Dendritic cell treated with granulocyte-macrophage colony-stimulating factor and Interleukin-4, amounts not matched to agents 40 ng/mL and 50 ng/mL, for 4 days (primary cell): ENCODE measurements around the gene ADAMTS17.

ENCODE experiments used
- H3K27ac Mint-ChIP-seq: one replicate; pipeline ENCODE4 v1.8.0; 2022; ENCODE audit warnings: mild to moderate bottlenecking, mixed read lengths
- H3K27me3 Mint-ChIP-seq: one replicate; pipeline ENCODE4 v1.8.0; 2022; ENCODE audit warnings: mild to moderate bottlenecking, mixed read lengths
- H3K36me3 Mint-ChIP-seq: one replicate; pipeline ENCODE4 v1.8.0; 2022; ENCODE audit warnings: low read depth, mixed read lengths
- H3K4me1 Mint-ChIP-seq: one replicate; pipeline ENCODE4 v1.8.0; 2022; ENCODE audit warnings: low read depth, mixed read lengths
- H3K4me3 Mint-ChIP-seq: one replicate; pipeline ENCODE4 v1.8.0; 2022; ENCODE audit warnings: mild to moderate bottlenecking, moderate library complexity, mixed read lengths
- H3K9me3 Mint-ChIP-seq: one replicate; pipeline ENCODE4 v1.8.0; 2022; ENCODE audit warnings: mixed read lengths
- intact Hi-C: fragments of 100-400 bp; cut with micrococcal nuclease; formaldehyde crosslinking; loops from one replicate; pipeline ENCODE4 v1.15.0; 2022

The ADAMTS17 gene

GRCh38 chr15:100263031-100263430 lies 78.7 kb downstream of the ADAMTS17 start:
- no peaks in the 10 kb centered on the region for H3K27me3 Mint-ChIP-seq
- intact Hi-C loops: no loop called here
- no peak overlapping the region for H3K4me3 Mint-ChIP-seq
- H3K4me1 Mint-ChIP-seq: no peaks in the 10 kb centered on the region
- H3K9me3 Mint-ChIP-seq: peaks cover 6% of the 10 kb centered on the region
- no peak overlapping the region for H3K27ac Mint-ChIP-seq
- no peaks in the 10 kb centered on the region for H3K36me3 Mint-ChIP-seq

DNA sequence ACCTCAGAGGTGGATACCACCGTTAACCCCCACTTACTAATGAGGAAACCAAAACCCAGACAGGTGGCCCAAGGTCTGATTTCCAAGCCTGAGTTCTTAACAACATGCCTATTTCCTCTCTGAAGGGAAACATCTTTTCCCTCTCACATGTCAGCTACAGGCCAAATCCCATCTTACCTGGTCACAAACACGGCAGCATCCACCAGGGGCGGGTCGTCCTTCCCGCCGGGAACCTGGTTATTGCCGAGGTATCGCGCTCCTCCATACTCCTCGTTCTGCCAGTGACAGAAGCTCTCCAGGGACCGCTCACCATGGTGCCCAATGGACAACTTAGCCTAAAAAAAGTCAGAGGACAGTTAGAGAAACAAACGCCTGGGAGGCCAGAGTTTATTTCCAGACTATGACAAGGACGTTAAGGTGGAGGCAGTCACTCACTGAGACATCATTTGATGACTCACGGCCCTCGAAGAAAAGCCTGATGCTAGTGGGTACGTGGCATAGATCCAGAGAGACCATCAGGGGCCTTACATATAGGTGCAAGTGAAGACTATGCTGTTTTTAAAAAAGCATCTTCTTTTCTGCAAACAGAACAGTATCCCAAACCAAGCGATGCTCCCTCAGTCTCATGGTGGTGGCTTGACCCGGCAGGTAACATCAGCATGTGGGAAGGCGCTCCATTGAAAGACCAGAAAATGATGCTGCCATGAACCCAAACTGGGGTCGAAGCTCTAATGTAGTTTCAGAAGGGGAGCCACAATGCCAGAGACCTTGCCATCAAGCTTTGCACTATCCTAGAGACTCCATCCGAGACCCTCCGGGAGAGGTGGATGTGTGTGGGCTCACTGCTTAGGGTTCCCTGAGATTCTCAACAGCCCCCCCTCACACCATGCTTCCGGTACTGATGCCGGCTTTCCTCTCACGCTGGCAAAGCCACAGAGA lies 80.2 kb downstream of the ADAMTS17 start:
- H3K9me3 Mint-ChIP-seq: peaks cover 16% of the 10 kb centered on the region
- no peaks in the 10 kb centered on the region for H3K4me1 Mint-ChIP-seq
- H3K36me3 Mint-ChIP-seq: no peaks in the 10 kb centered on the region
- H3K4me3 Mint-ChIP-seq: no peak overlapping the region
- H3K27me3 Mint-ChIP-seq: no peaks in the 10 kb centered on the region
- intact Hi-C loops: no loop called here
- H3K27ac Mint-ChIP-seq: no peak overlapping the region

DNA sequence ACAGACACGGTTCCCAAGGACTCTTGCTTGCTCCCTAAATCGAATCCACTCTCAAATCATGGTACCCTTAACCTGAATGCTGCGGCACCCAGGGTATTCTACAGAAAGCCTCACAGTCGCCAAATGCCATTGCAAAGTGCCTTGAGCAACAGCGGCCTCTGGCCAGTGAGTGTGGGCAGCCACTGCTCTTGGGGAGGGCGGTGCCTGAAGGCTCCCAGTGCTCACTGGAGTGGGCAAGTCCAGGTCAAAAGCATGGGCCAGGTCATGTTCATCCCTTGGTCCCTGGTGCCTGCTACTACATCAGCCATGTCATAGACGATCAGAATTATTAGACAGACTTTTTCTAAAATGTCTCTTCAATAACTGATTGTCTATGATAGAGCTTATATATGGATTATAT lies 82.5 kb downstream of the ADAMTS17 start:
- peaks cover 16% of the 10 kb centered on the region for H3K9me3 Mint-ChIP-seq
- H3K36me3 Mint-ChIP-seq: no peaks in the 10 kb centered on the region

DNA sequence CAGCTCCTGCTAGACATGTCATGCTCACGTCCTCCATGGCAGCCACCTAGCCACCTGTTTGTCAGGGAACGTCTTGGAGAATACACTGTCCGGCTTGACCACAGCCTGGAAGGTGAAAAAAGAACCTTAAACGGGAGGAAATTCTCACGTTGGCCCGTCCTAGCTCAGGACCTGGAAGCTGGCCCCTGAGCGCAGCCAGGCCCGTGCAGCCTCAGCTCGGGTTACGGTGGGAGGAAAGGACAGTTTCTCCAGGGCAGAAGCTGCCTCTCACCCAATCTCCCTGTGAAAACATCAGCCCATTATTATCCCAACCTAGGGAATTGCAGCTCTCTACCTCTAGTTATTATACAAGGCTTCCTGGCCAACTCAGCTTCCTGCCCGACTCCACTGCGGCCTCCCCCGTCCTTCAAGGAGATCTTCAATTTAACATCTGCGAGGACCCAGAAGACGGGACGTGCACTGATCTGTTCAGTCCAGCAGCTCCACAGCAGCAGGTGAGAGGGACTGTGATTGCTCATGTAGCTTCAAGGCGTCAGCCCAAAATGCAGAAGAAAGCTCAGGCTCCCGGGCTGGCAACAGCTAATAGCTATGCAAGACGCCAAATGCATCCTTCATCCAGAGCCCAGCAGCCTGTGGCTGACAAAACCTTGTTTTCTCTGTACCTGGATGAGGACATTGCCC lies 84.7 kb downstream of the ADAMTS17 start:
- Mint-ChIP-seq H3K9me3 (peaks cover 16% of the 10 kb centered on the region), H3K4me1 (no peaks in the 10 kb centered on the region), H3K4me3 (no peak overlapping the region), H3K36me3 (no peaks in the 10 kb centered on the region), H3K27me3 (no peaks in the 10 kb centered on the region), H3K27ac (no peak overlapping the region)
- intact Hi-C loops: no loop called here

More for the DNA sequence above, 82.5 kb downstream of the ADAMTS17 start:
- Mint-ChIP-seq H3K27me3 (no peaks in the 10 kb centered on the region), H3K4me1 (no peaks in the 10 kb centered on the region), H3K4me3 (no peak overlapping the region), H3K27ac (no peak overlapping the region)
- intact Hi-C loops: no loop called here

DNA sequence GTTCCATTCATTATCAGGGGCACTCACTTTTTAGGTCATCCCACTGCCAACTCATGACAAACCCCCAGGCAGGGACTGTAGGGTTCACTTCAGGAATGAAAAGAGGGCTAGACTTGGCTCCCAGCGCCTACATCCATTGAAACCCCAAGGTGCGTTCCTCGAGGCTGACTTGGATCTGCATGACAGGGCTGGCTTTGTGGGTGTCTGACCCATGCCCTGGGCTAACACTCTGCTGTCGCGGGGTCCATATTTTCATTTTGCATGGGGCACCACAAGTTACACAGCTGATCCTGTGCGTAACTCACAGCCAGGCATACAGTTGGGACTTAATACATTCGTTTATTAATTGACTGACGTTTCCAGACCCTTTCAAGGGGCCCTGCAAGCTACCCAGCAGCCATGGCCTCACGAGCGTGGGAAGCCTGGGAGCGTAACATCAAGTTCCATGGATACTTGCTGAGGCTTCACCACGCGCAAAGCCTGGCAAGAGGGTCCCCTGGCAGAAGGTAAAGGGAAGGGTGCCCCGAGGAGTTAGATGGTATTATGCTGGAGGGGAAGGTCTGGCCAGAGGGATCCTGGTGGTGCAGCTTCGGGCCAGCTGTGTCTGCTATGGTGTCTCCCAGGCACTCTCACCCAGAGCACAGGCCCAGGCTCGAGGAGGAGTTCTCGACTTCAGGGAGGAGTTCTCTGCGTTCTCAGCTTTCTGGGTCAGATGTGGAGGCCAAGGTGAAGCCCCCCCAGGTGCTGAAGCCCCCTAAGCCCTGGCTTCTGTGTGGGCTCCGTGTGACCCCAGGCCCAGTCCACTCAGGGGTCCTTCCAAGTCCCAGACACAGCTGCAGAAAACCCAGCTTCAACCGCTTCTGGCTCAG lies 85.4 kb downstream of the ADAMTS17 start:
- intact Hi-C loops: no loop called here
- H3K4me3 Mint-ChIP-seq: no peak overlapping the region
- no peak overlapping the region for H3K27ac Mint-ChIP-seq
- H3K4me1 Mint-ChIP-seq: no peaks in the 10 kb centered on the region
- H3K27me3 Mint-ChIP-seq: no peaks in the 10 kb centered on the region
- peaks cover 16% of the 10 kb centered on the region for H3K9me3 Mint-ChIP-seq
- no peaks in the 10 kb centered on the region for H3K36me3 Mint-ChIP-seq

DNA sequence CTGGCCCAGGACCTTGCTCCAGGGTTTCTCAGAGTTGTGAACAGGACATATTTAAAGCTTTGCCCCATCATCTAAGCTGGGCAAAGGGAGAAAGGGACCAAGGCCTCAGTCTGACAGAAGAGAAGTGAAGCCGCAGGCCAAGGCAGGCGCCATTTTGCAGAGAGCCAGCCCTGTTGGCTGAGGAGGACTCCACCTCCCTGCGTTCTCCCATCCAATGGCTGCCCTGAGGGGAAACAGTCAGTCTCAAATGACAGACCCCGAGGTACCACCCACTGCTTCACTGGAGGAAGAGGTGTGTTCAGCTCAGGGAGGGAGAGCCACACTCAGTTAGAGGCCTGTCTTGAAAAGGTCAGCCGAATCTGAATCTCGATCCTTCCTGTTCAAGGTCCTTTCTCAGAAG lies 86.1 kb downstream of the ADAMTS17 start:
- H3K27me3 Mint-ChIP-seq: no peaks in the 10 kb centered on the region
- H3K9me3 Mint-ChIP-seq: peaks cover 16% of the 10 kb centered on the region
- no peaks in the 10 kb centered on the region for H3K4me1 Mint-ChIP-seq
- H3K36me3 Mint-ChIP-seq: no peaks in the 10 kb centered on the region
- H3K4me3 Mint-ChIP-seq: no peak overlapping the region
- intact Hi-C loops: no loop called here
- no peak overlapping the region for H3K27ac Mint-ChIP-seq

DNA sequence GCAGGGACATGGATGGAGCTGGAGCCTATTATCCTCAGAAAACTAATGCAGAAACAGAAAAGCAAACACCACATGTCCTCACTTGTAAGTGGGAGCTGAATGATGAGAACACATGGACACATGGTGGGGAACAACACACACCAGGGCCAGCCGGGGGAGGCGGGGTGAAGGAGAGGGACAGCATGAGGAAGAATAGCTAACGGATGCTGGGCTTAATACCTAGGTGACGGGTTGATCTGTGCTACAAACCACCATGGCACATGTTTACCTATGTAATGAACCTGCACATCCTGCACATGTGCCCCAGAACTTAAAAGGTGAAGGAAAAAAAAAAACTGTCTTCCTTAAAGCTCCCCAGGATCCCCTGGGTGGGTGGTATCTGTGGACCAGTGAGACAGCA lies 87.1 kb downstream of the ADAMTS17 start:
- Mint-ChIP-seq H3K4me1 (no peaks in the 10 kb centered on the region), H3K4me3 (no peak overlapping the region), H3K36me3 (no peaks in the 10 kb centered on the region), H3K27ac (no peak overlapping the region), H3K9me3 (peaks cover 16% of the 10 kb centered on the region), H3K27me3 (no peaks in the 10 kb centered on the region)
- intact Hi-C loops: no loop called here

DNA sequence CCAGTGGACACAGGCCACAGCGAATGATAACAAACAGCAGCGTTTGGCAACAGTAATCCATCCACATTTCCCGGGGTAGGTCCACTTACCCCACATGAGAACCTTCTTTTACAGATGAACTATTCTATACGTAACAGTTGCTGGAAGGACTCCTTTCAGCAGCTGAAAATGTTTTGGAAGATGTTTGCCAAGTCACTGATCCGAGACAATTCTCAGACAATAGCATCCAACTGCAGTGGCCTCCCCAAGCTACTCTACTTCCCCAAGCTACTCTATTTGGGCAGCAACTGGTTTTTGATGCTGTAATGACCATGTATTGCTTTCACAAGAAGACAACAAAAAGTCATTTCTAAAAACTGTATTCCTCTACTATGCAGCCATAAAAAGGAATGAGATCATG lies 87.5 kb downstream of the ADAMTS17 start:
- Mint-ChIP-seq H3K27ac (no peak overlapping the region), H3K4me3 (no peak overlapping the region), H3K4me1 (no peaks in the 10 kb centered on the region), H3K27me3 (no peaks in the 10 kb centered on the region), H3K9me3 (peaks cover 16% of the 10 kb centered on the region), H3K36me3 (no peaks in the 10 kb centered on the region)
- intact Hi-C loops: no loop called here

DNA sequence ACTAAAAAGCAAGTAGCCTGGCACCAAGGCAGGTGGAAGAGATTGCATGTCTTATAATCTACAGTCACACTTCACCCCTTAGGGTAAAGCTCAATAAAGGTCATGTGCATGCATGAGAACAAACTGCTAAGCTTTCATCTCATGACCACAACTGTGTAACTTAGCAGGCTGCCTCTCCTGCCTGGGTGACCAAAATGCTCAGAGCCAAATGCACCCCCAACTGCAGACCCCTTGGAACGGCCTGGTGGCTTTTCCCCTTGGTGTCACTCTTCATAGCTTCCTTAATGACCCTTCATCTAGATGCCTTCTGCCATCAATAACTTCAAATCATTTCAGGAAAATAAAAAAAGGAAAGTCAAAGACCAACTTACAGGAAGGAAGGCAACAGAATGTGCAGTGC lies 88.1 kb downstream of the ADAMTS17 start:
- Mint-ChIP-seq H3K4me1 (no peaks in the 10 kb centered on the region), H3K27ac (no peak overlapping the region), H3K9me3 (peaks cover 16% of the 10 kb centered on the region), H3K4me3 (no peak overlapping the region), H3K27me3 (no peaks in the 10 kb centered on the region), H3K36me3 (no peaks in the 10 kb centered on the region)
- intact Hi-C loops: no loop called here

GRCh38 chr15:100252779-100253417 lies 88.9 kb downstream of the ADAMTS17 start:
- Mint-ChIP-seq H3K9me3 (peaks cover 9% of the 10 kb centered on the region), H3K27ac (no peak overlapping the region), H3K4me1 (no peaks in the 10 kb centered on the region), H3K36me3 (no peaks in the 10 kb centered on the region), H3K4me3 (no peak overlapping the region), H3K27me3 (no peaks in the 10 kb centered on the region)
- intact Hi-C loops: no loop called here

- no peak overlapping the region for H3K27ac Mint-ChIP-seq
- H3K27me3 Mint-ChIP-seq: no peaks in the 10 kb centered on the region
- no peaks in the 10 kb centered on the region for H3K4me1 Mint-ChIP-seq
- H3K9me3 Mint-ChIP-seq: peaks cover 4% of the 10 kb centered on the region
- no peak overlapping the region for H3K4me3 Mint-ChIP-seq
- intact Hi-C loops: no loop called here
- H3K36me3 Mint-ChIP-seq: no peaks in the 10 kb centered on the region
These were observed 89.4 kb downstream of the ADAMTS17 start for GRCh38 chr15:100252359-100252758.

DNA sequence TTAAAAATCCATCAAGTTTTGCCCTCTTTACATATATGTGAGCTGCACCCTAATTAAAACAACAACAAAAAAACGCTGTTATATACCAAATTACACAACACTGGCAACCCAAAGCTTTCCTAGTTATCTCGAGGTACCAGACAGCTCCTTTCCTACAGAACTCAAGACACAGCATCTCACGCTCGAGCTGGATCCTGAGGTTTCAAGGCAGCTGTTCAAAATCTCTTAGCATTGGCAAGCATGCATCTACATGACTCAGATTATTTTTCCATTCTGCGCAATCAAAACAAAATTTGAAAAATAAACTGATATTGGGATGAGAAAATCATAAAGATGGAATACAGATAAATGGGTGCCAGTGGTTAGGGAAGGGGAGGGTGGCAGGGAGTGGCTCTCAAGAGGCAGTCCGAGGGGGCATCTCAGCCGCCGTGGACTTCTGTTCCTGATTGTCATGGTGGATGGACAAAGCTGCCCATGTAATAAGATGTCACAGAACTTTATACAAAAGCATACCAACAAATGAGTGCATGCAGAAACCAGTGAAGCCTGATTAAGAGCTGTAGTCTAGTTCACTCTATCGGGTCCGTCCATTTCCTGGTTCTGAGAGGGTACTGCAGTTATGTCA lies 91.5 kb downstream of the ADAMTS17 start:
- Mint-ChIP-seq H3K27me3 (no peaks in the 10 kb centered on the region), H3K4me1 (no peaks in the 10 kb centered on the region), H3K27ac (no peak overlapping the region), H3K4me3 (no peak overlapping the region), H3K36me3 (no peaks in the 10 kb centered on the region), H3K9me3 (no peaks in the 10 kb centered on the region)
- intact Hi-C loops: no loop called here

GRCh38 chr15:100249096-100249815 lies 92.5 kb downstream of the ADAMTS17 start:
- no peak overlapping the region for H3K4me3 Mint-ChIP-seq
- H3K27ac Mint-ChIP-seq: no peak overlapping the region
- no peaks in the 10 kb centered on the region for H3K27me3 Mint-ChIP-seq
- H3K36me3 Mint-ChIP-seq: no peaks in the 10 kb centered on the region
- intact Hi-C loops: no loop called here
- H3K9me3 Mint-ChIP-seq: peaks cover 6% of the 10 kb centered on the region
- no peaks in the 10 kb centered on the region for H3K4me1 Mint-ChIP-seq
